ENCODE results near the gene WFIKKN1. TPM values are rescaled to one million over a fixed set of nuclear protein-coding genes. Genes with fewer than 3 reads are reported as not detected.

WFIKKN1 gene
- total RNA-seq, 2 experiments from 2014 or later: 0.47 to 1.2 TPM

GRCh38 chr16:652454-653305, 21.9 kb downstream of the WFIKKN1 start:
- no peaks in the 10 kb centered on the region for H3K9me3 ChIP-seq (ENCODE audit: low read length)

GRCh38 chr16:654034-654433, 23.2 kb downstream of the WFIKKN1 start:
- TF ChIP-seq EZH2phosphoT487 (IDR thresholded peaks at IDR 0.05; ENCODE audit: borderline replicate concordance, low read depth, low read length) (no peak), CTCF (conservative IDR thresholded peaks at IDR 0.05; ENCODE audit: low read length) (no peak)
- Histone ChIP-seq H3K4me3 (ENCODE audit: low read depth, low read length, poor library complexity, severe bottlenecking) (no peak overlapping the region), H3K4me2 (ENCODE audit: low read length) (no peak overlapping the region), H3K9me3 (ENCODE audit: low read length) (no peaks in the 10 kb centered on the region), H3K27ac (ENCODE audit: low read depth, low read length, poor library complexity, severe bottlenecking) (no peak overlapping the region), H3K9me2 (ENCODE audit: insufficient read depth, low read length) (no peaks in the 10 kb centered on the region), H3K79me2 (ENCODE audit: insufficient read depth, low read depth, low read length) (peaks cover 4% of the 10 kb centered on the region; the same call in 1 of the 2 replicates), H4K20me1 (ENCODE audit: insufficient read depth, low read length) (no peaks in the 10 kb centered on the region), H3K4me1 (ENCODE audit: insufficient read depth, low read length, poor library complexity, severe bottlenecking) (peaks cover 13% of the 10 kb centered on the region), H3K36me3 (ENCODE audit: insufficient read depth, low read length) (peaks cover 41% of the 10 kb centered on the region; the same call in 1 of the 2 replicates), H2AFZ (ENCODE audit: low read length) (no peak overlapping the region)
- BruUV-seq (replicated peaks): no TSS peak
- DNase-seq (ENCODE audit: low spot score): no peak
- ChIA-PET POLR2A (no interaction called here), CTCF (ENCODE audit: unreplicated experiment) (no interaction called here)
- intact Hi-C loops (cut with micrococcal nuclease; ENCODE audit: unreplicated experiment): no loop called here

More at GRCh38 chr16:652454-653305, 21.9 kb downstream of the WFIKKN1 start:
- Histone ChIP-seq H2AFZ (ENCODE audit: low read length) (no peak overlapping the region), H3K9me2 (ENCODE audit: insufficient read depth, low read length) (no peaks in the 10 kb centered on the region), H3K4me3 (ENCODE audit: low read depth, low read length, poor library complexity, severe bottlenecking) (no peak overlapping the region), H3K79me2 (ENCODE audit: insufficient read depth, low read depth, low read length) (peaks cover 4% of the 10 kb centered on the region; the same call in 1 of the 2 replicates), H3K4me2 (ENCODE audit: low read length) (no peak overlapping the region), H3K27ac (ENCODE audit: low read depth, low read length, poor library complexity, severe bottlenecking) (no peak overlapping the region), H4K20me1 (ENCODE audit: insufficient read depth, low read length) (no peaks in the 10 kb centered on the region), H3K36me3 (ENCODE audit: insufficient read depth, low read length) (peaks cover 31% of the 10 kb centered on the region; the same call in 1 of the 2 replicates), H3K4me1 (ENCODE audit: insufficient read depth, low read length, poor library complexity, severe bottlenecking) (peaks cover 22% of the 10 kb centered on the region)
- BruUV-seq (replicated peaks): no TSS peak
- intact Hi-C loops (cut with micrococcal nuclease; ENCODE audit: unreplicated experiment): no loop called here
- ChIA-PET POLR2A (no interaction called here), CTCF (ENCODE audit: unreplicated experiment) (no interaction called here)
- no peak for TF ChIP-seq CTCF (conservative IDR thresholded peaks at IDR 0.05; ENCODE audit: low read length)
- TF ChIP-seq EZH2phosphoT487 (IDR thresholded peaks at IDR 0.05; ENCODE audit: borderline replicate concordance, low read depth, low read length): no peak
- DNase-seq (ENCODE audit: low spot score): no peak

GRCh38 chr16:657487-657886, 26.7 kb downstream of the WFIKKN1 start:
- peaks cover 6% of the 10 kb centered on the region for H3K4me1 ChIP-seq (ENCODE audit: insufficient read depth, low read length, poor library complexity, severe bottlenecking)

More at GRCh38 chr16:657487-657886, 26.7 kb downstream of the WFIKKN1 start:
- no peaks in the 10 kb centered on the region for H3K9me3 ChIP-seq (ENCODE audit: low read length)
- DNase-seq (ENCODE audit: low spot score): no peak
- no peak overlapping the region for H3K27ac ChIP-seq (ENCODE audit: low read depth, low read length, poor library complexity, severe bottlenecking)
- no peaks in the 10 kb centered on the region for H3K9me2 ChIP-seq (ENCODE audit: insufficient read depth, low read length)
- no peak overlapping the region for H3K4me2 ChIP-seq (ENCODE audit: low read length)
- intact Hi-C loops (cut with micrococcal nuclease; ENCODE audit: unreplicated experiment): no loop called here
- TF ChIP-seq CTCF (conservative IDR thresholded peaks at IDR 0.05; ENCODE audit: low read length) (no peak), EZH2phosphoT487 (IDR thresholded peaks at IDR 0.05; ENCODE audit: borderline replicate concordance, low read depth, low read length) (no peak)
- no peak overlapping the region for H3K4me3 ChIP-seq (ENCODE audit: low read depth, low read length, poor library complexity, severe bottlenecking)
- H4K20me1 ChIP-seq (ENCODE audit: insufficient read depth, low read length): no peaks in the 10 kb centered on the region
- POLR2A ChIA-PET: no interaction called here
- CTCF ChIA-PET (ENCODE audit: unreplicated experiment): no interaction called here
- H2AFZ ChIP-seq (ENCODE audit: low read length): no peak overlapping the region
- no TSS peak for BruUV-seq (replicated peaks)
- no peaks in the 10 kb centered on the region for H3K79me2 ChIP-seq (ENCODE audit: insufficient read depth, low read depth, low read length)
- H3K36me3 ChIP-seq (ENCODE audit: insufficient read depth, low read length): peaks cover 46% of the 10 kb centered on the region; the same call in 1 of the 2 replicates
